Psoas muscle (tissue), 8 donors: ENCODE measurements around the gene C16orf92. TPM values are rescaled to one million over a fixed set of nuclear protein-coding genes. Genes with fewer than 3 reads are reported as not detected.

Experiments used
- ATAC-seq, 4 donors: fragments of 200-7000 bp; cut with Tn5 transposase; one replicate each; pipeline ENCODE4 v1.9.1; 2020; ENCODE audit warnings: moderate library complexity in 3 of 4, mild to moderate bottlenecking in 2 of 4
- DNase-seq, 2 donors: peaks; one replicate each; pipeline ENCODE4 v3.0.0-alpha.2; 2020
- H3K27ac ChIP-seq: fragments of 200-600 bp; one replicate; pipeline ENCODE4 v1.8.0; 2022
- H3K27me3 ChIP-seq, 3 donors: fragments of 200-600 bp in 1 of 3; one replicate each; pipeline versions ENCODE4 v1.6.1 to v1.8.0; 2013 to 2022; ENCODE audit warnings: low read length in 2 of 3, mild to moderate bottlenecking in 2 of 3, moderate library complexity in 1 of 3; ENCODE audit not compliant: insufficient read depth in 3 of 3
- H3K36me3 ChIP-seq, 2 donors: fragments of 200-600 bp in 1 of 2; one replicate each; pipeline versions ENCODE4 v1.6.1 to v1.8.0; 2013 to 2022; ENCODE audit warnings: low read depth in 1 of 2, mild to moderate bottlenecking in 1 of 2, moderate library complexity in 1 of 2; ENCODE audit not compliant: insufficient read depth in 1 of 2
- H3K4me1 ChIP-seq: fragments of 200-600 bp; one replicate; pipeline ENCODE4 v1.8.0; 2022
- H3K4me3 ChIP-seq: fragments of 200-600 bp; one replicate; pipeline ENCODE4 v1.8.0; 2022; ENCODE audit warnings: mild to moderate bottlenecking
- H3K9me3 ChIP-seq: fragments of 200-600 bp; one replicate; pipeline ENCODE4 v1.8.0; 2022
- CTCF ChIP-seq: fragments of 200-600 bp; IDR thresholded peaks from one replicate; pipeline ENCODE4 v1.8.0; 2022; ENCODE audit warnings: antibody characterized with exemption
- WGBS, 3 donors: extraction: QIAGEN DNeasy Blood & Tissue Kit; methylation state at CpG; one replicate each; pipeline versions ENCODE4 v1.1.6 to v1.1.7; 2013; 5-methylcytosine and 5-hydroxymethylcytosine counted together
- intact Hi-C, 2 donors: fragments of 100-400 bp; cut with DNase I; formaldehyde crosslinking; loops; one replicate each; pipeline versions ENCODE4 v1.11.0 to v1.14.2; 2022
- polyA plus RNA-seq, 3 donors: library from polyadenylated mRNA; stranded (reverse); fragments of 200-250 nt; gene quantifications; one replicate each; pipeline ENCODE4 v1.2.3, GENCODE V29; 2013
- total RNA-seq, 4 donors: library from RNA; stranded (reverse); fragmentation: NEBNext Ultra II Directional in 2 of 4; extraction: Animal tissue kit (Norgen Biotek cat#: 25700) in 2 of 4; gene quantifications; one replicate each; pipeline versions ENCODE4 v1.2.1 to v1.2.4, GENCODE V29; 2021 to 2023
- donor health status: healthy with polysubstance abuse.
- donor health status: DM: no; HTN: no; CAD: no; lungs with moderate emphysema.
- donor health status: Bipolar disorder and iron deficiency.
- donor health status: healthy.
- donor health status: DM: yes; HTN: yes; CAD: no.
- donor health status: DM: no; HTN: no; CAD: no.
- donor health status: DM: no; HTN: no; CAD: no.
- donor health status: DM: yes; HTN: yes; CAD: no.

Gene C16orf92
- total and polyA plus RNA-seq, 7 donors, result not detected

GRCh38 chr16:30046178-30046577, 23.2 kb downstream of the C16orf92 start:
- H3K36me3 ChIP-seq, result no peaks in the 10 kb centered on the region
- no peaks in the 10 kb centered on the region for H3K9me3 ChIP-seq
- DNase-seq, result no peak
- intact Hi-C loops, result no loop called here
- no peak for ATAC-seq
- 83 to 85% (median 84%) methylated on average over 7 to 8 of the region's 8 CpGs for WGBS, 3 donors
- TF ChIP-seq CTCF, result no peak
- no peak overlapping the region for H3K4me3 ChIP-seq
- H3K27ac ChIP-seq, result no peak overlapping the region
- no peaks in the 10 kb centered on the region for H3K4me1 ChIP-seq
- H3K27me3 ChIP-seq, result no peaks in the 10 kb centered on the region

- Histone ChIP-seq H3K36me3 (no peaks in the 10 kb centered on the region), H3K27me3 (no peaks in the 10 kb centered on the region), H3K9me3 (no peaks in the 10 kb centered on the region), H3K4me1 (no peaks in the 10 kb centered on the region), H3K27ac (no peak overlapping the region), H3K4me3 (no peak overlapping the region)
- 82 to 96% (median 88%) methylated on average over 1 of the region's 1 CpG for WGBS, 3 donors
- intact Hi-C loops, result no loop called here
- DNase-seq, result no peak
- no peak for TF ChIP-seq CTCF
- no peak for ATAC-seq
Measured at GRCh38 chr16:30046588-30046987, 23.6 kb downstream of the C16orf92 start.

GRCh38 chr16:30049871-30050270, 26.9 kb downstream of the C16orf92 start:
- peaks cover 7% of the 10 kb centered on the region for H3K4me1 ChIP-seq
- WGBS, 3 donors, result 88 to 93% (median 89%) methylated on average over 8 of the region's 8 CpGs
- intact Hi-C loops, result no loop called here
- no peaks in the 10 kb centered on the region for H3K27me3 ChIP-seq
- DNase-seq, result no peak
- H3K36me3 ChIP-seq, result no peaks in the 10 kb centered on the region
- H3K4me3 ChIP-seq, result no peak overlapping the region
- TF ChIP-seq CTCF, result no peak
- H3K9me3 ChIP-seq, result no peaks in the 10 kb centered on the region
- H3K27ac ChIP-seq, result no peak overlapping the region
- no peak for ATAC-seq

DNA sequence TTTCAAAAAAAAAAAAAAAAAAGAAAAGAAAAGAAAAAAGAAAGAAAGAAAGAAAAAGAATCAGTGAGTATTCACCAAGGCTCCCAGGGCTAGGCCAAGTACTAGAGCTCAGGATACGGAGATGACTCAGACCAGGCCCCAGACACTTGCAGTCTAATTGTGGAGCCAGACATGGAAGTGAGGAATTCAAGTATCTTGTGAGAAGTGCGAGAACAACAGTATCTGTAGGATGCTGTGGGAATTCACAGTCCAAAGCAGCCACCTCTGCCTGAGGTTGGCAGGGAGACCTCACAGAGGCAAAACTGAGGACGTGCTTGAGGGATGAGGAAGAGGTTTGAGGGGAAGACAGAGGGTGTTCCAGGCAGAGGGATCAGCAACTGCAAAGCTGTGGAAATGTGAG, 28.5 kb downstream of the C16orf92 start:
- DNase-seq (no peak), ATAC-seq (no peak)
- peaks cover 7% of the 10 kb centered on the region for H3K4me1 ChIP-seq
- TF ChIP-seq CTCF, result no peak
- H3K4me3 ChIP-seq, result no peak overlapping the region
- intact Hi-C loops, result no loop called here
- H3K9me3 ChIP-seq, result no peaks in the 10 kb centered on the region
- H3K27ac ChIP-seq, result no peak overlapping the region
- H3K27me3 ChIP-seq, result no peaks in the 10 kb centered on the region
- no peaks in the 10 kb centered on the region for H3K36me3 ChIP-seq
- 88 to 95% (median 93%) methylated on average over 3 of the region's 3 CpGs for WGBS, 3 donors

- intact Hi-C loops, result no loop called here
- H3K36me3 ChIP-seq, result no peaks in the 10 kb centered on the region
- H3K27me3 ChIP-seq, result no peaks in the 10 kb centered on the region
Measured at GRCh38 chr16:30052671-30053372, 29.8 kb downstream of the C16orf92 start.

More at GRCh38 chr16:30052671-30053372, 29.8 kb downstream of the C16orf92 start:
- peak; percentile 92 to 97 (median 94) for ATAC-seq
- peak; percentile 94 to 97 for DNase-seq
- Histone ChIP-seq H3K27ac (no peak overlapping the region), H3K9me3 (no peaks in the 10 kb centered on the region), H3K4me1 (peaks cover 7% of the 10 kb centered on the region), H3K4me3 (peak overlapping the region; percentile 84)
- no peak for TF ChIP-seq CTCF
- WGBS, 3 donors, result 4 to 5% (median 4%) methylated on average over 45 to 58 of the region's 58 CpGs
